H4 (cell line): ENCODE measurements around the gene CTAG1B. TPM values are rescaled to one million over a fixed set of nuclear protein-coding genes. Genes with fewer than 3 reads are reported as not detected.
"Not testable (repeated sequence)": the region's sequence is repeated elsewhere in the genome, so short reads cannot be mapped to it uniquely, and the experiment has no call there.

Source experiments
- DNase-seq: peaks from one replicate; pipeline ENCODE4 v3.0.0-alpha.2; 2015; ENCODE audit warnings: low spot score
- total RNA-seq: library from RNA; depleted of rRNA; stranded (reverse); fragments of >200 nt; shearing (Covaris generic); gene quantifications from 2 replicates; pipeline ENCODE4 v1.2.3, GENCODE V29; 2014

CTAG1B gene
- total RNA-seq, 1 experiment from 2014 or later = not detected

- DNase-seq = not testable (repeated sequence)
Measured at GRCh38 chrX:154620767-154621414, 1.8 kb upstream of the CTAG1B start.

DNA sequence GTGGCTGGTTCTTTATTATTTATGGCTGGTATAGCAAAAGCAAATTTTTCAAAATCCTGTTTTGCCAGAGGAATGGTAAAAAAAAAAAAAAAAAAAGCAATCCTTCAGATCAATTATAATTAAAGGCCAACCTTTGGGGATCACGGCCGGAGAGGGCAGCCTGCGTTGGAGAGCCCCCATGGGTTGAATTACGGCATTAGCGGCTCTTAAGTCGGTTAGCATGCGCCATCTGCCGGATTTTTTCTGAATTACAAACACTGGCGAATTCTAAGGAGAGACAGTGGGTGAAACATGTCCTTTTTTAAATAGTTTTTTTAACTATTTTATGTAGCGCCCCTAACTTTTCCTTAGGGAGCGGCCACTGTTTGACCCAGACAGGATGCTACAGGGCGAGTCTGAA lies 5.5 kb downstream of the CTAG1B start:
- not testable (repeated sequence) for DNase-seq

DNA sequence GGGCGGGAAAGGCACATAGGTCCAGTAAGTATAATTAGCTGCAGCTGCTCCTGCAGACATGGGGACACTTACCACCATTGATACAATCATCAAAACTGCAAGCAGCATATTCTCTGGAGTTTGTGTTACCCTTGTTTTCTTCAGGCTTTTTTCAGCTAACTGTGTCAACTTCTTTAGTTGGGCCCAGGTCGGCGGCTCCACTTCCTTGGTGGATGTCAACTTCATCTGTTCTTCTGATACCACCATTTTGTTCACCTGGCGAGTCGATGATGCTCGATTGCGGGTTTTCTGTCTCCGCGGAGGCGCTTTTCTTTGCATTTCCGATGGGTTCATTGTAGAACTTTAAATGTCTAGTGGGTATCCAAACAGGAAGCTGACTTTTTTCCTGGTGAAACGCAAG lies 7.9 kb downstream of the CTAG1B start:
- DNase-seq = not testable (repeated sequence)

DNA sequence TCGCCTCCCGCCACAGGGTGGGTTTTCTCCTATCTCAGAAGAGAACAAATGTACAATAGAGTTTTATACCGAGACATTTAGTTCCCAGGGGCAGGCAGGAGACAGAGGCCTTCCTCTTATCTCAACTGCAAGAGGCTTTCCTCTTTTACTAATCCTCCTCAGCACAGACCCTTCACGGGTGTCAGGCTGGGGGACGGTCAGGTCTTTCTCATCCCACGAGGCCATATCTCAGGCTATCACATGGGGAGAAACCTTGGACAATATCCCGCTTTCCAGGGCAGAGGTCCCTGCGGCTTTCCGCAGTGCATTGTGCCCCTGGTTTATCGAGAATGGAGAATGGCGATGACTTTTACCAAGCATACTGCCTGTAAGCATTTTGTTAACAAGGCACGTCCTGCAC lies 10.3 kb downstream of the CTAG1B start:
- not testable (repeated sequence) for DNase-seq

GRCh38 chrX:154607976-154608375 lies 11.1 kb downstream of the CTAG1B start:
- DNase-seq = not testable (repeated sequence)

DNA sequence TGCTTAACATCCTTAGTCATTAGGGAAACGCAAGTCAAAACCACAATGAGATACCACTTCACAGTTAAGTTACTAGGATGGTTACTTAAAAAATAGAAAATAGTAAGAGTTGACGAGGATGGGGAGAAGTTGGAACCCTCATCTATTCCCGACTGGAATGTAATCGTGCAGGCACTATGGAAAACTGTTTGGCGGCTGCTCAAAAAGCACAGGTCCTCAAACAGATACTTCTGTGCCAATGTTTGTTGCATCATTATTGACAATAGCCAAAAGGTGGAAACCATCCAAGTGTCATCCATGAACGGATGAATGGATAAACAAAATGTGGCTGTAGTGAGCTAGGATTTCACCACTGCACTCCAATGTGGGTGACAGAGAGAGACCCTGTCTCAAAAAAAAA lies 11.7 kb downstream of the CTAG1B start:
- DNase-seq = no peak

- DNase-seq = no peak
Measured at GRCh38 chrX:154605566-154605965, 13.5 kb downstream of the CTAG1B start.

DNA sequence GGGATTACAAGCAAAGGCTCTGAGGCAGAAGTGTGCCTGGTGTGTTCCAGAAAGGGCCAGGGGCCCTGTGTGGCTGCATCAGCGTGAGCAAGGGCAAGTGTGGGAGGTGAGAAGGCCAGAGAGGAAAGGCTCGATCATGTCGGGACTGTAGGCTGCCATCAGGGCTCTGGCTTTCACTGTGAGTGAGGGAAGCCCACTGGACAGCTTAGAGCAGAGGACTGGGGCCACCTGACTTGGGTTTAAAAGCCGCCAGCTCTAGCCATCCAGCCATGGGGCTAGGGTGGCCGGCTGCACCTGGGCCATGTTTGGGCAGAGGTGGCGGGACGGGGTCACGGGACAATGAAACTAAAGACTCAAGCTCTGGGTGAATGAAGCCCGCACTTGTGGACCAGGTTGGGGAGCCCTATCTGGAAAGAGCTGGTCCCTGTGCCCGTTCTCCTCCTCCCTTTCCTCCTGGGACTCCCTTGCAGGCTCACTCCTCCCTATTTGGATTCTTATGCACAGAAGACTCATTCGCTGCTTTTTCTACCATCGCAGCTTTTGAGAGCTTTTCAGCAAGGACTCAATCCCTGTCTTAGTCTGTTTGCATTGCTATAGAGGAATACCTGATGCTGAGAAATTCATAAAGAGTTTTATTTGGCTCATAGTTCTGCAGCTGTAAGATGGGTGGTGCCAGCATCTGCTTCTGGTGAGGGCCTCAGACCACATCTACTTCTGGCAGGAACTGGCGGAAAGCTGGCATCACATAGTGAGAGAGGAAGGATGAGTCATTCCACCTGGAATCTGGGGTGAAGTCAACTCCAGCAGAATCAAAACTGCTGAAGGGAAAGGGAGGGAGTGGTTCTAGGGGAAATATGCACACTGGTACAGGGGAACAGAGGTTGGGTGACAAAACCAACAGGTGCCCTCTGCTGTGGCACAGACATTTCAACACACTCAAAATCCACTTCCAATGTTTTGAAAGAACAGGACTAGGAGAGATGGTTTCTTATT lies 15.3 kb downstream of the CTAG1B start:
- peak; percentile 92 for DNase-seq

DNA sequence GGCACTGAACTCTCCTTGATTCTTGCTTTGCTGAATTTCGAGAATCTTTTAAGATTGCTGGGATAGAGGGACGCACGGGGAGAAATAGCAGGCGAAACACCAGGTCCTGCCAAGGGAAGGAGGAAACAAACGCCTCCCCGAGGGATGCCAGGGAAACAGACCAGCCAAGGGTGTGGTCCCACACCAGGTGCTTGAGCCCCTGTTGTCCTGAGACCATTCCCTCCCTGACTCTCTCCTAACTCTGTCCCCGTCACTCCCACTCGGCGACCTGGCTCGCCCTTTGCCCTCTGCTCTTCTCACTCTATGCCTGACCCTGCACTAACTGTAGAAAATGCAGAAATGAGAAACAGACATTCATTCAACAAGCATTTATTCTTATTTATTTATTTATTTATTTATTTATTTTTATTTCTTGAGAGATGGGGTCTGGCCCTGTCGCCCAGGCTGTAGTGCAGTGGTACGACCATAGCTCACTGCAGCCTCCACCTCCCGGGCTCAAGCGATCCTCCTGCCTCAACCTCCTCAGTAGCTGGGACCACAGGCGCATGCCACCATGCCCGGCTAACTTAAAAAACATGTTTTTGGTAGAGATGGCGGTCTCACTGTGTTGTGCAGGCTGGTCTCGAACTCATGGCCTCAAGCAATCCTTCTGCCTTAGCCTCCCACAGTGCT lies 16.2 kb downstream of the CTAG1B start:
- no peak for DNase-seq

DNA sequence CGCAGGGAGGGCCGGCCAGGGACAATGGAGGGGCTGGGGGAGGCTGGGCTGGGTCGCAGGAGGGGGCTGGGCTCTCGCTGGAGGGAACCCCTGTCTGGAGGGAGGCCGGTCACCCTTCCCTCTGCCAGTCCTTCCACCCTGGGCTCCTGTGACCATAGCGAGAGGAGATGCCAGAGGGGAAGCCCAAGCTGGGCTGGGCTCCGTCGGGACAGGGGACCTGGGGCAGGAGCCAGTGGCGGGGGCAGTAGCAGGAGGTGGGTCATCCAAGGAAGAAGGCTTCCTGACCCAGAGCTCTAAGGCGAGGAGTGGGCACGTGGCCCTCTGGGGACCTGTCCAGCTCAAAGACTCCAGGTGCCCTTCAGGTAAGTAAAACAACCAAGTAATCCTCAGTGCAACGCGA lies 16.9 kb downstream of the CTAG1B start:
- no peak for DNase-seq

DNA sequence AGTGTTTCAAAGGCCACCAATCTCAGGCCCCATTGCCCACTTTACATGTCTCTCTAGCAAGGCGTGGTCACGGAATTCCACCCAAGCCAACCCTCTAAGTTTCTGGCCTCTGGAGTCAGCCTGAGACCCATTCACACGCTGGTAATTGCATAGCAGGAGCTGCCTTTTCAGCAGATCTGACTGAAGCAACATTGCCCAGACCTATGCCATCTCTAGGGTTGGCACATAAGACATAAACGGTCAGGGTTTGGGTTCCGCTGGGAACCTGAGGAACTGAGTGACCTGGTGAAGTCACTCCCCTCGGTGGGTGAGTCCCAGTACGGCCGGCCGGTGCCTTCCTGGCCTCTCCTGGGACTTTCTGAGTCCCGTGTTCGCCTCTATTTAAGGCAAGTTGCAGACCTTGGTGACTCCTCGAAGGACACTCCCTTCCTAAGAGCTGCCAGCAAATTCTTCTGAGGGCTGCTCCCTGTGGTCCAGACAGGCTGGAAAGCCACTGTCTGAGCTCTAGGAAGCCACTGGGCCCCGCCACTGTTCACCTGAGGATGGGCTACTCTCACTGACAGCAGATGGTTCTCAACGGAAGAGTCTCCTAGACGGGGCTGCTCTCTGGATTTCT lies 18.2 kb downstream of the CTAG1B start:
- DNase-seq = peak; percentile 63

GRCh38 chrX:154599531-154599930 lies 19.6 kb downstream of the CTAG1B start:
- no peak for DNase-seq

GRCh38 chrX:154598656-154599055 lies 20.4 kb downstream of the CTAG1B start:
- no peak for DNase-seq

DNA sequence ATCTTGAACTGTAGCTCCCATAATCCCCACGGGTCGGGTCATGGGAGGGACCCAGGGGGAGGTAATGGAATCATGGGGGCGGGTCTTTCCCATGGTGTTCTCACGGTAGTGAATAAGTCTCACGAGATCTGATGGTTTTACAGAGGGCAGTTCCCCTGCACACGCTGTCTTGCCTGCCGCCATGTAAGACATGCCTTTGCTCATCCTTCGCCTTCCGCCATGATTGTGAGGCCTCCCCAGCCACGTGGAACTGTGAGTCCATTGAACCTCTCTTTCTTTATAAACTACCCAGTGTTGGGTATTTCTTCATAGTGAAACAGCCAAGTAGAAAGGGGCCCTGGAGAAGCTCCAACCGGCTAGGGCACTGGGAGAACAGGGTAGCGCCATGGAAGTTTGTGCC lies 21.9 kb downstream of the CTAG1B start:
- no peak for DNase-seq

GRCh38 chrX:154596290-154596929 lies 22.7 kb downstream of the CTAG1B start:
- peak; percentile 79 for DNase-seq

DNA sequence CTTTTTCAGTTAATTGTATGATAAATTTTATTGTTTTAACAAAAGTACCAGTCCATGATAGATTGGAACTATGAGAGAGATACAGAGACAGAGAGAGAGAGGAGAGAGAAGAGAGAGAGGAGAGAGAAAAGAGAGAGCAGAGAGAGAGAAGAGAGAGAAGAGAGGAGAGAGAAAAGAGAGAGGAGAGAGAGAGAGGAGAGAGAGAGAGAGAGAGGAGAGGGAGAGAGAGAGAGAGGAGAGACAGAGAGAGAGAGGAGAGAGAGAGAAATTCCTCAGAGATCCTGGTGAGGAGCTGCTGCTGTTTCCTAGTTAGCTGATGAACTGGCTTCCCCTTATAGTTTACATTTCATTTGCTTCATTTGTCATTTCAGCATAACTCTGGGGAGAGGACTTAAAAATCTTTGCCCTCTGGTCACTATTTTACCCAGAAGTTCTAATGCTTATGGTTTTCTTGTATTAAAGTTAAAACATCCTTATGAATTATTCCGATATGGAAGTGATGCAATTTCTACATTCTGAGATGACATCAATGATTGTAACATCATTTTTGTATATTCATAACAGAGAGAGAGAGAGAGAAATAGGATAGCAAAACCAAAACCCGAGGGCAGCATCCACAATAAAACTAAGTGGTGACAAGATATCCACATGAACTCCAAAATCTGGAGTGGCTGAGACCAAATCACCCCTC lies 23.4 kb downstream of the CTAG1B start:
- DNase-seq = no peak

DNA sequence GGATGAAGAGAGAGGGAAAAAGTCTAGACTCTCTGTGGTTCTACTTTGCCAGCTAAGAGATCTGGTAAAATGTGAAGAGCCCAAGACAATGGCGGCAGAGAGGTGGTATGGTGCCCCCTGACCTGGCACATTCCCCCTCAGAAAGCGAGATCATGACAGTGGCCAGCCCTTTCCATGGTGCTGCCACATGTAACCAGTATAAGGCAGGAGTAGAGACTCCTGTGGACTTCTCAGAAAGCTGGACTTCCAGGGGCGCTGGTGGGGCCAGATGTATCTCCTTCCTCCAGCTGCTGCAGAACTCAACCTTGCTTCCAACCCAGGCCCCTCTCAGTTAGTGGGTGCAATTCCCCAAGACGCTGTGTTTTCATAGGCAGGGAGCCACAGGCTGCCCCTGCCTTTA lies 24.6 kb downstream of the CTAG1B start:
- no peak for DNase-seq

DNA sequence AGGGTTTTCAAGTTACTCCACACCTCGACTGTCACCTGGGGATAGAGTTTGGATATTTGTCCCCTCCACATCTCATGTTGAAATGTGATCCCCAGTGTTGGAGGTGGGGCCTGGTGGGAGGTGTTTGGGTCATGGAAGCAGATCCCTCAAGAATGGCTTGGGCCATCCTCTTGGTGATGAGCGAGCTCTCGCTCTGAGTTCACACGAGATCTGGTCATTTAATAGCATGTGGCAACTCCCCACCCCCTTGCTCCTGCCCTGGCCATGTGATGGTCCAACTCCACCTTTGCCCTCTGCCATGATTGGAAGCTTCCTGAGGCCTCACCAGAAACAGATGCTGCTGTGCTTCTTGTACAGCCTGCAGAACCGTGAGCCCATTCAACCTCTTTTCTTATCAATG lies 25.9 kb downstream of the CTAG1B start:
- DNase-seq = no peak

GRCh38 chrX:154592505-154592904 lies 26.6 kb downstream of the CTAG1B start:
- no peak for DNase-seq

DNA sequence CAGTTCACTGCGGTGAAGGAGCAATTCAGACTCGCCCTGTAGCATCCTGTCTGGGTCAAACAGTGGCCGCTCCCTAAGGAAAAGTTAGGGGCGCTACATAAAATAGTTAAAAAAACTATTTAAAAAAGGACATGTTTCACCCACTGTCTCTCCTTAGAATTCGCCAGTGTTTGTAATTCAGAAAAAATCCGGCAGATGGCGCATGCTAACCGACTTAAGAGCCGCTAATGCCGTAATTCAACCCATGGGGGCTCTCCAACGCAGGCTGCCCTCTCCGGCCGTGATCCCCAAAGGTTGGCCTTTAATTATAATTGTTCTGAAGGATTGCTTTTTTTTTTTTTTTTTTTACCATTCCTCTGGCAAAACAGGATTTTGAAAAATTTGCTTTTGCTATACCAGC lies 28.7 kb downstream of the CTAG1B start:
- DNase-seq = not testable (repeated sequence)
